Activated CD4-positive, alpha-beta T cell treated with anti-CD3 and anti-CD28 coated beads, Interleukin-2, amount 10 ng/mL, durations not matched to agents 7 days and 5 days (primary cell): ENCODE data around the gene GPC6. TPM values are rescaled to one million over a fixed set of nuclear protein-coding genes. Genes with fewer than 3 reads are reported as not detected.

ENCODE experiments used
- CTCF ChIA-PET: fragments of 350-600 bp; sonication (Branson Sonifier 250); formaldehyde crosslinking; loops from one replicate; lab custom pipeline; 2021; ENCODE audit warnings: antibody characterized with exemption; lab: Charles Lee
- POLR2A ChIA-PET: fragments of 350-600 bp; sonication (Branson Sonifier 250); formaldehyde crosslinking; loops from one replicate; lab custom pipeline; 2021; ENCODE audit warnings: antibody characterized with exemption; lab: Charles Lee
- DNase-seq: peaks from one replicate; pipeline ENCODE4 v3.0.0-alpha.2; 2020
- H3K27ac Mint-ChIP-seq: one replicate; pipeline ENCODE4 v1.8.0; 2021; ENCODE audit warnings: mild to moderate bottlenecking, moderate library complexity, mixed read lengths
- H3K27me3 Mint-ChIP-seq: one replicate; pipeline ENCODE4 v1.8.0; 2021; ENCODE audit warnings: mixed read lengths
- H3K36me3 Mint-ChIP-seq: one replicate; pipeline ENCODE4 v1.8.0; 2021; ENCODE audit warnings: low read depth, mixed read lengths
- H3K4me1 Mint-ChIP-seq: one replicate; pipeline ENCODE4 v1.8.0; 2021; ENCODE audit warnings: mixed read lengths
- H3K4me3 Mint-ChIP-seq: one replicate; pipeline ENCODE4 v1.8.0; 2021; ENCODE audit warnings: mild to moderate bottlenecking, moderate library complexity, mixed read lengths
- H3K9me3 Mint-ChIP-seq: one replicate; pipeline ENCODE4 v1.8.0; 2021; ENCODE audit warnings: mixed read lengths
- total RNA-seq, 2 experiments: library from RNA; stranded (reverse); gene quantifications; one replicate each; pipeline ENCODE4 v1.2.3, GENCODE V29; 2021

Gene GPC6
- total RNA-seq, 2 experiments from 2014 or later = not detected

DNA sequence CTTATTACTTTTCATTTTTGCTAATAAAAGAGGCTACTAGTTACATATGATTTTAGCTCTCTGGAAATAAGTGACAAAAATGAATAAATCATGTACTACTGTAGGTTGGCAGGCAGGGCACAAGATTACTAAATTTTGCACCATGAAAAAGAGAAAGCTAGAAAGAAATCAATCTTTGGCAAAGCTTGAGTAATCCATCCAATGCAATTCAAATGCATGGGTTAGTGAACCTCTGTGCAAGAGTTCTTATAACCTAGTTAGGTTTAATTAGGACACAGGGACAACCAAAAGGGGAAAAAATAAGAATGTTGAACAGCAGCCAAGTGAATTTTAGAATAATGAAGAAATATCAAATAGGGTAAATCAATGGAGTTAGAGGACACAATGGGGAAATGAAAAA, 947.4 kb downstream of the GPC6 start:
- CTCF ChIA-PET = no interaction called here

DNA sequence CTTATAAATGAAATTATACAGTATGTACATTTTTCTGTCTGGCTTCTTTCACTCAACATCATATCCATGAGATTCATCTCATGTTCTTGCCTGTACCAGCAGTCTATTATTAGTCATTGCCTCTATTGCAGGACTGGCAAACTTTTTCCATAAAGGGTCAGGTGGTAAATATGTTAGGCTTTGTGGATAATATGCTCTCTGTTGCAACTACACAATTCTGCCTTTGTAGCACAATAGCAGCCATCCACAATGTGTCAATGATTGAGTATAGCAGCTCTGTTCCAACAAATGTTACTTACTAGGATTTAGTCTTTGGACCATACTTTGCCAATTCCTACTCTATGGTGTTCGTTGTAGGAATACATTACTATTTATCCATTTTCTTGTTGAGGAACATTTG, 948.5 kb downstream of the GPC6 start:
- POLR2A ChIA-PET = no interaction called here
- CTCF ChIA-PET = no interaction called here
- DNase-seq = no peak

More for the DNA sequence above, 947.4 kb downstream of the GPC6 start:
- no peak for DNase-seq
- Mint-ChIP-seq H3K4me1 (peaks cover 5% of the 10 kb centered on the region), H3K27ac (no peak overlapping the region), H3K4me3 (no peak overlapping the region), H3K36me3 (no peaks in the 10 kb centered on the region), H3K9me3 (no peaks in the 10 kb centered on the region), H3K27me3 (no peaks in the 10 kb centered on the region)
- POLR2A ChIA-PET = no interaction called here

GRCh38 chr13:94176561-94176960, 950.0 kb downstream of the GPC6 start:
- no peaks in the 10 kb centered on the region for H3K9me3 Mint-ChIP-seq
- H3K4me3 Mint-ChIP-seq = no peak overlapping the region
- CTCF ChIA-PET = no interaction called here
- no peak overlapping the region for H3K27ac Mint-ChIP-seq
- DNase-seq = no peak
- POLR2A ChIA-PET = no interaction called here
- no peaks in the 10 kb centered on the region for H3K36me3 Mint-ChIP-seq
- H3K27me3 Mint-ChIP-seq = no peaks in the 10 kb centered on the region
- peaks cover 5% of the 10 kb centered on the region for H3K4me1 Mint-ChIP-seq

More for the DNA sequence above, 948.5 kb downstream of the GPC6 start:
- Mint-ChIP-seq H3K9me3 (no peaks in the 10 kb centered on the region), H3K27ac (no peak overlapping the region), H3K27me3 (no peaks in the 10 kb centered on the region), H3K4me3 (no peak overlapping the region), H3K4me1 (peaks cover 5% of the 10 kb centered on the region), H3K36me3 (no peaks in the 10 kb centered on the region)

- H3K4me1 Mint-ChIP-seq = peaks cover 5% of the 10 kb centered on the region
- no peaks in the 10 kb centered on the region for H3K27me3 Mint-ChIP-seq
- CTCF ChIA-PET = no interaction called here
- H3K27ac Mint-ChIP-seq = no peak overlapping the region
- no peaks in the 10 kb centered on the region for H3K9me3 Mint-ChIP-seq
- POLR2A ChIA-PET = no interaction called here
- no peak overlapping the region for H3K4me3 Mint-ChIP-seq
- no peak for DNase-seq
- H3K36me3 Mint-ChIP-seq = no peaks in the 10 kb centered on the region
Measured at GRCh38 chr13:94177041-94177440, 950.4 kb downstream of the GPC6 start.

- ChIA-PET POLR2A (no interaction called here), CTCF (interaction anchor here (2.2 kb wide), 1 partner anchor 14 kb away, joined by 5 read pairs; no protein-coding TSS in a partner anchor)
- no peaks in the 10 kb centered on the region for H3K27me3 Mint-ChIP-seq
- no peak overlapping the region for H3K27ac Mint-ChIP-seq
- H3K4me1 Mint-ChIP-seq = peaks cover 5% of the 10 kb centered on the region
- no peaks in the 10 kb centered on the region for H3K36me3 Mint-ChIP-seq
- H3K9me3 Mint-ChIP-seq = no peaks in the 10 kb centered on the region
- no peak overlapping the region for H3K4me3 Mint-ChIP-seq
- DNase-seq = no peak
Measured at GRCh38 chr13:94178625-94179244, 952.1 kb downstream of the GPC6 start.

DNA sequence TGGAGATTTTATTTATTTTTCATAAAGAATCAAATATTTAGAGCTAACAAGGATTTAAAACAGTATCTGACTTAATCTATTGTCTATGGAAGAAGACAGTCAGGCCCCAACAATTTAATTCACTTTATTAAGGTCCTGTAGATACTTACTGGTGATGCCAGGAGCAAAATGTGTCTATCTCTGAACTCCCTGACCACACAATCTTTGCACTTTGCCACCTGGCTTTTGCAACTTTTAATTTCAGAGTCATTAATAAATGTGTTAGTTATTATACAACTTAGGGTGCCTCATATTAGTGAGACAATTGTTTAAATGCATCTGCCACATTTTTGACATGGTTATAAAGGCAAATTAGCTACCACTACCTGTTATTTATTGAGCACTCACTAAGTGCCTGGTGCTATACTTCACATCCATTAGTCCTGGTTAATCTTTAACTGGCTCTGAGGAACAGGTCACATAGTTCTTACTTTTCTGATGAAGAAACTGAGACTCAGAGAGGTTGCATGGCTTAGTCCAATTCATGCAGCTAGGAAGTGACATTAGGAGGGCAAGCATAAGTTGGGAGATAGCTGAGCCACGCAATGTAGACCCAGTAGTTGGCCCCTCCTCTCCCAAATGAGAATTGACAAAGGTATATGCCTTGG, 955.0 kb downstream of the GPC6 start:
- no peaks in the 10 kb centered on the region for H3K9me3 Mint-ChIP-seq
- H3K27ac Mint-ChIP-seq = no peak overlapping the region
- POLR2A ChIA-PET = no interaction called here

DNA sequence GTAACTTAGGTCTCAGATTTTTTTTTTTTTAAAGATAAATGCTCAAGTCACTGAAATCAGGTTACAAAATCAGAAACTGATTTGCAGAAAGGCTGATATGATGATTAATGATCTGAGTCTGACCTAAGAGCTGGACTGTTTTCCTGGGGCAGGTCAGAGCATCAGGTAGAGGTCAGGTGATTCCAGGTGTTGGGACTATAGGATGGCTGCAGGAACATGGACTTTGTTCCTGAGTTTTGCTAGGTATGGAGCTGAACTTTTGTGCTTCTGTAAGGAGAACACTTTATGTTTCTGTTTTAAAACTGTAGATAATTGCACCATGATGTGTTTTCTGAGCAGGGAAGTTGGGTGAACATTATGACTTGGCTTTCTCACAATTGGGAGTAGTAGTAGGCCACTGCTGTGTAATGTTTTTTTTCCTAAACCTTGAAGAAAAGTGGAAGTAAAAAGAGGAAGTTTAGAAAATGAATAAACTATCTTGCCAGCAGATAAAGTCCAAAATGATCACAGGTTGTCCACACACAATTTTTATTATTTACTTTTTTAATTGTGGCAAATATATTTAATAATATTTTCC, 955.7 kb downstream of the GPC6 start:
- Mint-ChIP-seq H3K27me3 (no peaks in the 10 kb centered on the region), H3K27ac (no peak overlapping the region), H3K4me3 (no peak overlapping the region), H3K9me3 (no peaks in the 10 kb centered on the region), H3K36me3 (no peaks in the 10 kb centered on the region), H3K4me1 (peaks cover 5% of the 10 kb centered on the region)
- no peak for DNase-seq
- ChIA-PET CTCF (interaction anchor here (0.6 kb wide), 1 partner anchor 80 kb away, joined by 3 read pairs; no protein-coding TSS in a partner anchor), POLR2A (no interaction called here)

More for the DNA sequence above, 955.0 kb downstream of the GPC6 start:
- DNase-seq = no peak
- CTCF ChIA-PET = interaction anchor here (0.6 kb wide), 1 partner anchor 81 kb away, joined by 3 read pairs; no protein-coding TSS in a partner anchor
- Mint-ChIP-seq H3K36me3 (no peaks in the 10 kb centered on the region), H3K4me3 (no peak overlapping the region), H3K4me1 (peaks cover 5% of the 10 kb centered on the region), H3K27me3 (no peaks in the 10 kb centered on the region)

DNA sequence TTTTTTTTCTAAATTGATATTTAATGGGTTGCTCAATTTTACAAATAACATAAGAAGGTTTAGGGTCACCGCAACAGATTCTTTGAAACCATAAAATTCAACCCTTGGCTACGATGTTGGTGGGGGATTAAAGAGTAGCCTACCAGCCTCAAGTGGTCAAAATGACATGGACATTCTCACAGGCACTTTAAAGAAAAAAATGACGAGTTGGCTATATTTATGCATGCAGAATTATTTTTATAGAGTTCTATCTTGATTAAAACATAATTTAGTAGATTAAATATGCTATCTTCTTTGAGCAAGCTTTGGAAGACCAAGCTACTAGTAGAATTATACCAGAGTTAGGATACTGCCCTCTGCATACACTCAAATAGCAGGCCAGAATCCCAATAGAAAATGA, 959.9 kb downstream of the GPC6 start:
- no peaks in the 10 kb centered on the region for H3K4me1 Mint-ChIP-seq
- H3K27me3 Mint-ChIP-seq = no peaks in the 10 kb centered on the region
- H3K4me3 Mint-ChIP-seq = no peak overlapping the region
- no peak for DNase-seq
- no peak overlapping the region for H3K27ac Mint-ChIP-seq
- no peaks in the 10 kb centered on the region for H3K9me3 Mint-ChIP-seq
- H3K36me3 Mint-ChIP-seq = no peaks in the 10 kb centered on the region
- ChIA-PET POLR2A (no interaction called here), CTCF (interaction anchor here (1.3 kb wide), 1 partner anchor 25 kb away, joined by 3 read pairs; no protein-coding TSS in a partner anchor)

DNA sequence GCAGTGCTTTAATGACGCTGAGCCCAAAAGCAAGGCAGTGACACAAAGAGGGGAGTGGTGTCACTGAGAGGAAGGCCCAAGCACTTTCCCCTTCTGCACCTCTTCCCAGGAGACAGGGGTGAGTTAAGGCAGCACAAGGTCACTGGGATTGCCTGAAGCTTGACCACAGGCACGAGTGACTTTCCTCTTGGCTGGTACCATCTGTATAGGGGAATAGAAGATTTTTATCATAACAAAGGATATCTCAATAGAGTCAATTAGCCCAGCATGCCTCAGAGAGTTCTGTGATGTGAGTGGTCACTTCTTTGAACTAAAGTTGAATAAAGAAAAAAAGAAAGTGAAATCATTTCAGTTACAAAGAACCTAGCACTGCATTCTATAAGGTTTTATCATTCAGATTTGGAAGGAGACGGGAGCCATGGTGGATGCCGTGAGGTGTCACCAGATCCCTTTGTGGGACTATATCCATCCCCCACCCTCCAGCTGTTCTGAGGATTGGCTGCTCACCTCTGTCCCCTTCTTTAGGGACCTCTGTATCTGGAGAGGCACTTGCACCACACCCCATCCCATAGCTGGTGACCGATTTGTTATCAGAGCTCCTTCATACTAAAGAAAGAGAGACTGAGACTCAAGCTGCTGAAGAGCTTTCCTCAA, 961.7 kb downstream of the GPC6 start:
- Mint-ChIP-seq H3K36me3 (no peaks in the 10 kb centered on the region), H3K27ac (no peak overlapping the region), H3K9me3 (no peaks in the 10 kb centered on the region), H3K4me3 (no peak overlapping the region), H3K27me3 (no peaks in the 10 kb centered on the region), H3K4me1 (no peaks in the 10 kb centered on the region)
- DNase-seq = no peak
- CTCF ChIA-PET = interaction anchor here (0.5 kb wide), 1 partner anchor 261 kb away, joined by 3 read pairs; no protein-coding TSS in a partner anchor
- POLR2A ChIA-PET = no interaction called here

- ChIA-PET POLR2A (interaction anchor here (0.5 kb wide), 1 partner anchor 166 kb away, joined by 3 read pairs; no protein-coding TSS in a partner anchor), CTCF (interaction anchor here (1.0 kb wide), 1 partner anchor 14 kb away, joined by 5 read pairs; no protein-coding TSS in a partner anchor)
- Mint-ChIP-seq H3K27ac (no peak overlapping the region), H3K27me3 (peaks cover 3% of the 10 kb centered on the region), H3K4me3 (no peak overlapping the region), H3K4me1 (no peaks in the 10 kb centered on the region), H3K36me3 (no peaks in the 10 kb centered on the region), H3K9me3 (no peaks in the 10 kb centered on the region)
- no peak for DNase-seq
Measured at GRCh38 chr13:94192431-94192975, 965.9 kb downstream of the GPC6 start.

- ChIA-PET POLR2A (no interaction called here), CTCF (no interaction called here)
- no peak overlapping the region for H3K27ac Mint-ChIP-seq
- H3K9me3 Mint-ChIP-seq = no peaks in the 10 kb centered on the region
- no peaks in the 10 kb centered on the region for H3K36me3 Mint-ChIP-seq
- DNase-seq = no peak
- H3K4me3 Mint-ChIP-seq = no peak overlapping the region
- no peaks in the 10 kb centered on the region for H3K4me1 Mint-ChIP-seq
- H3K27me3 Mint-ChIP-seq = peaks cover 3% of the 10 kb centered on the region
Measured at GRCh38 chr13:94195715-94196114, 969.1 kb downstream of the GPC6 start.

DNA sequence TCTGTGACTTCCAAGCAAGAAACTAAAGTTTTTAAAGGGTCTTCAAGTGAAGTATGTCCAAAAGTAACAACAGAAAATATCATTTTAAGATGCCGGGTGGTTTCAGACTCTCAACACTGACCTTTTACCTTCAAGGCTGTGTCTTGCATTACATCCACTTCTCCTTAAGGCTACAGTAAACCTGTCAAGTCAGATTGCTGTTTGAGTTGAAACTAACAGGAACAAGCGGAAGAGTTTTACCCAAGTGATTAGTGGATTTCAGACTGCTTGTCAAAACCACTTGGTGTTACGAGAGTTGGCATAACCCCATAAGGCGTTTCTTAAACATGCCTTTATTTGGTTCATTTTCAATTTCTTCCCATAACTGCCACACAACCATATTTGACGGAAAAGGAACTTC, 969.8 kb downstream of the GPC6 start:
- Mint-ChIP-seq H3K36me3 (no peaks in the 10 kb centered on the region), H3K27ac (no peak overlapping the region), H3K4me1 (no peaks in the 10 kb centered on the region), H3K4me3 (no peak overlapping the region), H3K9me3 (no peaks in the 10 kb centered on the region), H3K27me3 (peaks cover 3% of the 10 kb centered on the region)
- CTCF ChIA-PET = no interaction called here
- DNase-seq = no peak
- POLR2A ChIA-PET = no interaction called here
